HG02571 (cell line): Measurements from ENCODE around the gene NOL6.
"Not testable (repeated sequence)": the region's sequence is repeated elsewhere in the genome, so short reads cannot be mapped to it uniquely, and the experiment has no call there.

Source experiments
- ATAC-seq: cut with Tn5 transposase; IDR thresholded peaks from one replicate; pipeline ENCODE4 v1.9.1; 2021; ENCODE audit warnings: mild to moderate bottlenecking, moderate library complexity; ENCODE audit not compliant: unreplicated experiment

The NOL6 gene

GRCh38 chr9:33436445-33436844, 37.3 kb downstream of the NOL6 start:
- no peak for ATAC-seq

GRCh38 chr9:33435821-33436277, 37.9 kb downstream of the NOL6 start:
- no peak for ATAC-seq

- ATAC-seq = no peak
Observed at GRCh38 chr9:33434317-33435105, 39.2 kb downstream of the NOL6 start.

GRCh38 chr9:33433871-33434270, 39.9 kb downstream of the NOL6 start:
- ATAC-seq = no peak

GRCh38 chr9:33431420-33431819, 42.3 kb downstream of the NOL6 start:
- ATAC-seq = no peak

- no peak for ATAC-seq
Observed at GRCh38 chr9:33430942-33431341, 42.8 kb downstream of the NOL6 start.

- ATAC-seq = no peak
Observed at GRCh38 chr9:33429256-33429985, 44.3 kb downstream of the NOL6 start.

- ATAC-seq = no peak
Observed at GRCh38 chr9:33426843-33427293, 46.9 kb downstream of the NOL6 start.

GRCh38 chr9:33425128-33425533, 48.6 kb downstream of the NOL6 start:
- no peak for ATAC-seq

- ATAC-seq = not testable (repeated sequence)
Observed at GRCh38 chr9:33424492-33424891, 49.2 kb downstream of the NOL6 start.

- not testable (repeated sequence) for ATAC-seq
Observed at GRCh38 chr9:33424043-33424442, 49.7 kb downstream of the NOL6 start.

- no peak for ATAC-seq
Observed at GRCh38 chr9:33419708-33420303, 53.9 kb downstream of the NOL6 start.

GRCh38 chr9:33418090-33418489, 55.6 kb downstream of the NOL6 start:
- ATAC-seq = no peak

- ATAC-seq = no peak
Observed at GRCh38 chr9:33416996-33417395, 56.7 kb downstream of the NOL6 start.

- no peak for ATAC-seq
Observed at GRCh38 chr9:33415501-33416038, 58.2 kb downstream of the NOL6 start.

- ATAC-seq = no peak
Observed at GRCh38 chr9:33414889-33415500, 58.7 kb downstream of the NOL6 start.

- ATAC-seq = no peak
Observed at GRCh38 chr9:33414268-33414667, 59.5 kb downstream of the NOL6 start.
